Stimulated activated CD8-positive, alpha-beta memory T cell treated with anti-CD3 and anti-CD28 coated beads, Interleukin-7, amount 100 ng/mL, for 24 hours (primary cell): ENCODE measurements around the gene TAOK3.

Source experiments
- DNase-seq: peaks from one replicate; pipeline ENCODE4 v3.0.0-alpha.2; 2020; ENCODE audit warnings: low read depth

Gene TAOK3

DNA sequence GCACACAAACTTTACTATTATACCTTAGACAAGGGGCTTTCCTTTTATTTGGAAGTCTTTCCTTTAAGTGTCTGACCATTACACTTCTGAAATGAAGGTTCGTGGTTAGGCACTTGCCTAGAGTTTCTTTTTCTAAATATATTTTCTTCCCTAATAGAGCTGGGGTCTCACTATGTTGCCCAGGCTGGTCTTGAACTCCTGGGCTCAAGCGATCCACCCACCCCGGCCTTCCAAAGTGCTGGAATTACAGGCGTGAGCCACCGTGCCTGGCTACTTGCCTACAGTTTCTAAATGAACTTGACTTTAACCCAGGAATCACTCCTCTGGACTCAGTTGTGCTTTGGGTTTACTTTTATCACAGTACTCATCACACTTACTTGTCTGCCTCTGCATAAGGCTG lies 179.2 kb downstream of the TAOK3 start:
- DNase-seq: no peak

DNA sequence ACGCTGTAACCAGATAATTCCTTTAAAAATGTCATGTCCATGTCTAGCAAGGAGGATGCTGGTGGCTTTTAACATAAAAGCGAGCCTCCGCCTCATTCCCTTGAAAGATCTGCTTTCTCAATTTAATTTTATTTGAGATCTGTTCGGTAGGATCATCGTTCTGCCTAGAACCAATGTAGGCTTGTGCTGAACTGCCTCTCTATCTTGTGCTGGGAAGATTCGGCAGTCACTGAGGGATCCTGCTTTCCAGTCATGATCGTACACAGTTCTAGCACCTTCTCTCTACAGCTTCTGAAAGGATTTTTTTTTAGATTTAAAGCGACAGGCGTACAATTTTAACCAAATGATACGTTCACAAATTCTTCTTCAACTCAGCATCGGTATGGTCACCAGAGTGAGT lies 182.4 kb downstream of the TAOK3 start:
- no peak for DNase-seq

DNA sequence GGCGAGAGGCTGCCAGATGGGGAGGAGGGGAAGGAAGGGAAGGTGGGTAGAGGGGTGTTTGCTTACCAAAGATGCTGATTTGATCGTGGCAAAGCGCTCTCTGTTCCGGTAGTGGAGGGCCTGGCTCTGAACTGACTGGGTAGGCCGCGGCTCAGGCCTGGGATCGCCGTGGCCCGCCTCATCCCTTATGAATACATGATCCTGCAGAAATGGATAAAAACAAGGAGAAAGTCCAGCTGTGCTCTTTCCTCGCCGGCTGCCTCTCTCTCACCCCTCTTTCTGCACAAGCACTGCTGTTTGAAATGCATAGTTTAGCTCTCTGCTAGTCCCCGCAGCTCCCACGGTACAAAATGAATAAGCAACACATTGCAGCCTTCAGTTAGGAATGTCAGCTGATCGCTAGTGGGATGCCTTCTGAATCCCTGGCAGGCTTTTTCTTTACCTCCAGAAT lies 182.9 kb downstream of the TAOK3 start:
- DNase-seq: no peak

DNA sequence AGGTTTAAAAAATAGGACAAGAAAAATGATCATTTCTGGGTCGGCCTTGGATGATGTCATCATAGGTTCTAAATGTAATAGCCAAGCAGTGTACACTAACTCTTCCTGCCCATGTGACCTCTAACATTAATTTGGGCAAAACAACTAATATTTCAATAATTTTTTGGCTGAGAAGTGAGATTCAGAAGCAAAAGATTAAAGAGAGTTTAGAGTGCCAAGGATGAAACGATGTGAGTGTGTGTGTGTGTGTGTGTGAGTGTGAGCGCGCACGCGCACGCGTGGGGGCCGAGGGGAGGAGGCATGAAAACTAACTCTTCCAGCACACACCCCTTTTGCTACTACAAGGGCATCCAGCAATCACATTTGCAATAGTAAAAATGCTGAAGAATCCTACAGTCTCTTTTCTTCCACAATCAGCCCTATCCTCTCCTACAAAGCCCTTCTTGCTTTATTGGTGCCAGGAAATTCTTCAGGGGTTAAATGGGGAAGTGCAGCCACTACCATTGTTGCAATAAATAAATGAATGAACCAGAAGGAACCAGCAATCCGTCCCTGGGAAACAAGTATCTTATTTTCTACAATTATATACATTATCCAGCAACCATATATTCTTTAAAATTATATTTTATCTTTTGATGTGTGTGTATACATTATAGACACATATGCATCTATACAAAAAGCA lies 183.9 kb downstream of the TAOK3 start:
- DNase-seq: no peak

DNA sequence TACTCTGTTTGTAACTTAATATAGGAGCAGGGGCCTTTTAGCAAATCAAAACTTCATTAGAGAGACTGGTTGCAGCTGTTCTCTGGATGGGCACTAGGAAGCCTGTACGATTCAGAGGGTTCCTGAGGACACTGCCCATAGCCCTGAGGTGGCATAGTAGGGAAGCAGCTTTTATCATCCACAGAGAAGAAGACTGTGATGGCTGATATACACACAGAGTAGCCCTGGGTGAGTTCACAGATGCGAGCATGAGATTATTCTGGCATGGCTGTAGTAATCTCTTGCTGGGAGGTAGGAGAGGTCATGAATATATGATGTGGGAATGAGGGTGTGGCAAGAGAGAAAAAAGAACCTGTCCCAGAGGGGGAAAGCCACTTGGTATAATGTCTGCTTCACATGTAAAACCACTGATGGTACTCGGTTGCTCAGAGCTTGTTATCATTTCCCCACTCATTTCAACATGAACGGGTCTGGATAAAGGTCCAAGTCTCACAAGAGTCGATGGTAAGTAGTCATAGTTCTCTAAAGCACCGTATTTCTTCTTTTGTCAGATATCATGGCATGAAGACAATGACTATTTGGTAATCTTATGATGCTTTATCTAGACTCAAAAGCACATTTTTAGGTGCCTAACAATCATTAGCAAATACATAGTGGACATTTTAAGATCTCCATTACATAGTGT lies 184.8 kb downstream of the TAOK3 start:
- no peak for DNase-seq

DNA sequence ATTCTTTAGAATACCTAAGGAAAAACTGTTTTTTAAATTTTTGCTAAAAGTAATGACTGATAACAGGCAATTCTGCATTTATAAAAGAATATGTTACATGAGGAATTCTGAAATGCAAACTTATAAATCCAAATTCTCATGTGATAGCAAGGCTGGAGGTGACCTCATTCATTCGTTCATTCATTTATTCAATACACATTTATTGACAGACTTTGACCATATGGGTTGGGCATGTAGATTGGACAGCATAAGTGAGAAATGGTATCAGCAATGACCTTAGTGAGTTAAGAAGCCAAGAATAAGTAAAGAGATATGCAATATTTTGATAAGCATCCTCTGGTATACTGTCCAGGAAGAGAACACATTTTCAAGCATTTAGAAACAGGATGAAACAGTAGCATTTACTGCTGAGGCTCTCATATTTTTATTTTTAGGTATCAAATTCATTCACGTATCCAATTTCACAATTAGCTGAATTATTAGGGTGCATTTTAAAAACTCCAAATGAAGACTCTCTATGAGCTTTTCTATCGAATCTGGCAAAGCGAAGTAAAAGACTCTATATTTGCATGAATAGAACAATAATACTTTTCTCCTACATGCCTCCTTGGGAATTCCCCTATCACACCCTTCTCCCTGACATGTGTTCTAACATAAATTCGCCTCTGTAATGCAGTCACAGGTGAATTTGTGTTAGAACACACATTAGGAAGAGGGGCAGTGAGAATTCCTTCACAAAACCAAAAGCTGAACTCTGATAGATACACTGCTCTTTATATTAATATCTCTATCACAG lies 186.9 kb downstream of the TAOK3 start:
- no peak for DNase-seq

DNA sequence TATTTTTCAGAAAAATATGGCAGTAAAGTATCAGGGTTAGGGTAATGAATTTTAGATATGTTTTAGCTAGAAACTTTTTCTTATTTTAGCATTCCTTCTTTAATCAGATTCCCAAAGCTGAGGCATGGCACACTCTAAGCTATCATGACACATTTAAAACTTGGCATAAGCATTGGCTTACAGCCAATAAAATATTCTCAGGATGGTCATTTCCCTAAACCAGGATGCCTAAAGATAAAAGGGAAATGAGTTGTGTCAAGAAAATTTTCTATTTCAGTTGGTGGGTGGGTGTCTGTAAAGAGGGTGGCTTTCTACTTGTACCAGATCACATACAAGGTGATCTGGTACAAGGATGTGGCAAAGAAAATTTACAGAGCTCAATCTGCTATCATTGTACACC lies 189.0 kb downstream of the TAOK3 start:
- DNase-seq: no peak

DNA sequence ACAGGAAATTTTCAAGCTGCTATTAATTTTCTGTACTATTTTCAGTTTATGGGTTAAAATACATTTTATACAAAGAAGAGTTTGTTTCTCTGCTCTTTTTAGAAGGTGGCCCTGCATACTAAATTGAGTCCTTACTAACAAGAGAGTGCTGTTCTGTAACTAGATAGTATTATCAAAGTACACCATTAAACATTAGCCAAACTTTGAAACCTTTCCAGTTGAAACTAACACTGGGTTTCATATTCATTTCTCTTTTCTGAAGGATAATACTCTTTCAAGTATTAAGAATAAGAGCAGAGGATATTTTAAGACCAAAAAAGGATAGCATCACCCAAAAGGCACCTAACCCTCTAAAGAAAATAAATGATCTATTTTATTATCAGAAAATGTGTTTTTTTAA lies 189.6 kb downstream of the TAOK3 start:
- no peak for DNase-seq

DNA sequence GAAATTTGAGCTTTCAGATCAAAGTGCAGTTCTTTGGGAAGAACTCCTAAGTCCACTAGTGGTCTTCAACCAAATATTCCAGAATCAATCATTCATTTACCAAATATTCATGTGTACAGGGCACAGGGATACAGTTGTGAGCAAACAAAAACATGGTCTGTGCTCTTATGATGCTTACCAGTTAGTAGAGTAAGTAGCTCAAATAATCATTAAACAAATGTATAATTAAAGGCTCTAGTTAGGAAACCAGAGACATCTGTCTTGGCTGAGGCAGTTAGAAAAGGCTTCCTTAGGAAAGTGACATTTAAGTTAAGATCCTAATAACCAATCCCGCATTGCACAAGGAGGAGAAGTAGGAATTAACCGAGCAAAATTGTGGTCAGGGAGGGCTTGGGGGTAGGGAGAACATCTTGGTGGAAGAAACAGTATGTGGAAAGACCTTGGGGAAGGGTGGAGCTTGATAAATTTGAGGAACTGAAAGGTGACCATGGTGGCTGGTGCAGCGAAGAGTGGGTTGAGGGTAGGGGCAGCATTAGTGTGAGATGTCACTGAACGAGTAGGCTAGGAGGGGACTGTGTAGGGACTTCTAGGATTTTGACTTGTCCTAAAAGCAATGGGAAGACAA lies 196.8 kb downstream of the TAOK3 start:
- DNase-seq: no peak

DNA sequence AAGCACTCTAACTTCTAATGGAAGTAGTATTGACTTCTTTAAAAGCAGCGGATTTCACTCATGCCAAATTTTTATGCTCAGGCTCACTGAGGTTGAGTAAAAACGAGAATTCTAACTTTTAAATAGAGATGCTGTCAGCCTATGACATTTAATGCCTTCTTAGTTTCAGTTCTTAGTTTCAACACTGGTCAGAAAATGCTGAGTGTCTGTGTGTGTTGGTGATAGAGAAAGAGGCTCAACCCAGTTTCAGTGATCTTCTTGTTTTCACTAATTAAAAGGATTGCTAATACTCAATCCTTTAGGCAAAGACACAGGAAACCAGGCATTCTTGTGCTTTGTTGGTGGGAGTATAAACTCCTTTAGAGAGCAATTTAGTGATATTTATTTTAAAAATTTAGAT lies 205.8 kb downstream of the TAOK3 start:
- no peak for DNase-seq

DNA sequence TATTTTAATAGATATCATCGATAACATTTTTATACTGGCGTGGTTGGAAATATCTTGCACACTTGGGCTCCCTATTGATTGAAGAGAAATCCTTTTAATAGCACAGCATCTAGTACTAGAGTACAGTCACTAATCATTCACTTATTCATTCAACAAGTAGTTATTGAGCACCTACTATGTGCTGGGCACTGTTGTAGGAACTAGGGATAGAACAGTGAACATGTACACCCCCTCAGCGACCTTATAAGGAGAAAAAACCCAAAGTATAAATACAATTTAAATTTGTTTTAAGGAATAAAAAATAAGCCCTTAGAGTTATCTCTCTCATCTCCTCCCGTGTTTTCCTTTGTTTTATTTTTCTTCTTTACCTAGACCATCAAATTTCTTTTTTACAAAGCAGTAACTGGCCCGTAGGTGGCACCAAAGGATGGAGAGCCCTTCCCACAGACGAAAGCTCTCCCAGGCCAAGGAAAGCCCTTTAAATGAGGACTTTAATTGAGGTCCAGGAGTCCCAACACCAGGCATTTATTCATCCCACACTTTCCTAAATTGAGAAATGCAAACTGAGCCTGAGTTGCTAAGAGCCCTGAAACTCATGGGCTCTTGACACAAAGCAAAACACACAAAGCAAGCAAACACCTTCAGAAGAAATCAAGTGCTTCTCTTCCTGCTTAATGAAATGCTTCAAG lies 207.8 kb downstream of the TAOK3 start:
- no peak for DNase-seq

DNA sequence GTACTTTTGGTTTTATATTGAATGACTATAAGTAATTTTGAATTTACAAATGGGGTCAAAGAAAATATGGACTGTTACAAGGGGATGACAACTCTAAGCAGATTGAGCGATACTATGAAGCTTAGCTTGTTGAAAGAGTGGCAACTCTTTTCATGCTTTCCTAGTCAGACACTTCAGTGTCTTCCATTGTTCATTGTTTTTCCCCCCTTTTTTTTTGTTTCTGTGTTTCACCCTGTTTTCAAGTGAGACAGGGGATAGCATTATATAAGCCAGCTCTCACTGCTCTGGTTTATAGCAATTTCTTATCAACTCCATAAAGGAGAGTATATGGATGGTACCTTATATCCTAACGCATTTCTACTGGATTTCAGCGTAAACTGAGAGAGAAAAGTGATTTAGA lies 212.2 kb downstream of the TAOK3 start:
- DNase-seq: no peak

DNA sequence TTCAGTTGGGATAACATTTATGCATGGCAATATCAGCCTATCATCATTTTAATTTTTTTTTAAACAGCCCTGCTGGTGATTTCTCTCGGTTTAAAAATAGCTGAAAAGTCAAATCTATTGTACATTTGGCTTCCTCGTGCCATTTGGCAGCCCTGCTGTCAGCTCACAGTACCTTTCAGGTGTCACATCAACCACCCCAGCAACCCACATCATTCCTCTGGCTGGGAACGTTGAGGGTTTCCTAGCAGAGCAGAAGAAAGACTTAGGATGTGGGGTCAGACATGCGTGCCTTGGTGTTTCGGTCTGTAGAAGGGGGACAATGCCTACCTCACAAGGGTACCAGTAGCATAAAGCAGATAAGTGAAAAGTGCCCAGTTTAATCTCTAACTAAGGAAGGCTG lies 221.0 kb downstream of the TAOK3 start:
- no peak for DNase-seq

DNA sequence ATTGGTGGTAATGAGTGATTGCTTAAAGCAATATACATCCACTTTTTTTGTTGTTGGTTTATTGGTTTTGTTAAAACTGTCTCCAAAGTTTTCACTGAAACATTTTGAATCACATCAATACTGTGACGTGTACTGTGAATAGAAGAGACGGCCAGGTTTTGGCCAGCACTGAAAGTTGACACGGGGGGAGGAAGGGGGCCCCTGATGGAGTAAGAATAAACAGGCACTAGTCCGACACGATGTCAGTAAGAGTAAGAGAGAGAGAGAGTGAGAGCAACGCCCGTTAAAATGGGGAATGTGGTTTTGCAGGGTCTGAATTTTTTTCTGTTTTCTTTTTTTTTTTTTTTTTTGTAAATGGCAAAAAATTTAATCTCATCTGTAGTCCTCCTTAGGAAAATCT lies 222.1 kb downstream of the TAOK3 start:
- no peak for DNase-seq

DNA sequence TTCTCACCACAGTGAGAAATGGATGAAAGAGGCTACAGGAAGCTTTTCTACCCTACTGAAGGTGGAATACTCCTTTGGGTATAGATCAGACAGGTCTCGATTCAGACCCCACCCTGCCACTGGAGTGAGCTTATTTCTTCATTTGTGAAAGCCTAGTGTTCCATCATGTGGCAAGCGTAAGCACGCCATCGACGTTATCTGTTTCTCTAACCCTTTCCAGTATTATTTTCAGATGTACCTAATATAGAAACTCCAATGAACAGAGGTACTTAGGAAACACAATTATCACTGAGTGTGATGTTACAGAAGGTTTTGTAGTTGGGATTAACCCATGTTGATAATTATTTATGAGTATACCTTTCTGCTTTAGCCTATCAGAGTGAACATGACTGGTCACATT lies 224.4 kb downstream of the TAOK3 start:
- no peak for DNase-seq

DNA sequence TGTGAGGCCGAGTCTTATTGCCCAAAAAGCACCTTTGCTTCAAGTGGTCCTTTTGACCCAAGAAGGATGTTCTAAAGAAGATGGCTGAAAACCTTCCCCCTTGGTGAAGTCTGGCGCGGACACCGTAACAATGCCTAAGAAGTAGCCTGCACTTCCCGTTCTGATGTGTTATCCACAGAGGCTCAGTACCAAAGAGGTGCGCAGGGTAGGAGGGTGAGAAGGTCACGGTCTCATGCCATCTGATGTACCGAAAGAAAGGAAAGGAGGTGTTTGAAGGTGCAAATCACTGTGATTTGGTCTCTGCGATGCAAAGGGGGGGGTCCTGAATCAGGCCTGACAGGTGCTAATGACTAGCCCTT lies 226.9 kb downstream of the TAOK3 start:
- no peak for DNase-seq

DNA sequence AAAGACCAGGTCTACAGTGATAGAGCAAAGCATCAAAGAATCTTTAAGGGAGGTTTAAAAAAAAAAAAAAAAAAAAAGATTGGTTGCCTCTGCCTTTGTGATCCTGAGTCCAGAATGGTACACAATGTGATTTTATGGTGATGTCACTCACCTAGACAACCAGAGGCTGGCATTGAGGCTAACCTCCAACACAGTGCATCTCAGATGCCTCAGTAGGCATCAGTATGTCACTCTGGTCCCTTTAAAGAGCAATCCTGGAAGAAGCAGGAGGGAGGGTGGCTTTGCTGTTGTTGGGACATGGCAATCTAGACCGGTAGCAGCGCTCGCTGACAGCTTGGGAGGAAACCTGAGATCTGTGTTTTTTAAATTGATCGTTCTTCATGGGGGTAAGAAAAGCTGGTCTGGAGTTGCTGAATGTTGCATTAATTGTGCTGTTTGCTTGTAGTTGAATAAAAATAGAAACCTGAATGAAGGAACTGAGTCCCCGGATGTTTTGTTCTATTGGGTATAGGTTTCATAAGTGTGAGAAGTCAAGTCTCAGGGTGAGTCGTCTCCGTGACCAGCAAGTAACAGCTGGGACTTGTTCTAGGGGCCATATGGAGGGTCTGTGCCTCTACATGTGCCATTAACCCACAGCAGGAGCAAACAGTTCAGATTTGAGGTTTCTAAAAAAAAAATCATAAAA lies 227.5 kb downstream of the TAOK3 start:
- DNase-seq: no peak

DNA sequence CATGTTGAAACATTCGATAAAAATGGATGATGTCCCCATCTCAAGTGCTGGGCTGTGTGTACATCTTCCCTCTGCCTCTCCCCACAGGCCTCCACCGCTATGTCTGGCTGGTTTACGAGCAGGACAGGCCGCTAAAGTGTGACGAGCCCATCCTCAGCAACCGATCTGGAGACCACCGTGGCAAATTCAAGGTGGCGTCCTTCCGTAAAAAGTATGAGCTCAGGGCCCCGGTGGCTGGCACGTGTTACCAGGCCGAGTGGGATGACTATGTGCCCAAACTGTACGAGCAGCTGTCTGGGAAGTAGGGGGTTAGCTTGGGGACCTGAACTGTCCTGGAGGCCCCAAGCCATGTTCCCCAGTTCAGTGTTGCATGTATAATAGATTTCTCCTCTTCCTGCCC lies 228.2 kb downstream of the TAOK3 start:
- no peak for DNase-seq

DNA sequence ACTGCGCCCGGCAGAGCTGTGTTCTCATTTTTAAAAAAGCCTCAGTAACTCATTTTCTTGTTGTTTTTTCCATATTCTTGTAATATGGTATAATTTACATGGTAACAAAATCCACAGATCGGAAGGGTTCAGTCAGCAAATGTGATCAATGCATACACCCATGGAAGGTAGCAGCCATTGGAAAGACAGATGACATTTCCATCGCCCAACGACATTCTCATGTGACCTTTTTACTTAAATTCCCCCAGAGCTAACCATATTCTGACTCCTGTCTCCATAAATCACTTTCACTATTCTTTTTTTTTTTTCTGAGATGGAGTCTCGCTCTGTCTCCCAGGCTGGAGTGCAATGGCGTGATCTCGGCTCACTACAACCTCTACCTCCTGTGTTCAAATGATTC lies 231.9 kb downstream of the TAOK3 start:
- no peak for DNase-seq

DNA sequence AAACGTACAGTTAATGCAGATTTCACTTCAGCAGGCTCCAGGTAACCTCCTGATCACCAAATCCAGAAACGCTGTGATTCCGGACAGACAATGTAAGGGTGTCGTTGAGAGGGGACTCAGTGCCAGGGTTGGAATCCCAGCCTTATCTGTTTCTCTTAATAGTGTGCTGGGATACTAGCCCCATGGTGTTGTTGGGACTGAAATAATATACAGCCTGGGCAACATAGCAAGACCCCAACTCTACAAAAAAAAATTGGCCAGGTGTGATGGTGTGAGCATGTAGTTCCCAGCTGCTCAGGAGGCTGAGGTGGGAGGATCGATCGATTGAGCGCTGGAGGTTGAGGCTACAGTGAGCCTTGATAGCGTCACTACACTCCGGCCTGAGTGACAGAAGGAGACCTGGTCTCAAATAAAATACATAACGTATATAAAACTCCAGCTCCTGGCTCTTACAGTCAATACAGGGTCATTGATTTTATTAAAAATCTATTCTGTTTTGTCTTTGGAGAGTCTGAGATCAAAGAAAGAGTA lies 235.5 kb downstream of the TAOK3 start:
- DNase-seq: no peak

DNA sequence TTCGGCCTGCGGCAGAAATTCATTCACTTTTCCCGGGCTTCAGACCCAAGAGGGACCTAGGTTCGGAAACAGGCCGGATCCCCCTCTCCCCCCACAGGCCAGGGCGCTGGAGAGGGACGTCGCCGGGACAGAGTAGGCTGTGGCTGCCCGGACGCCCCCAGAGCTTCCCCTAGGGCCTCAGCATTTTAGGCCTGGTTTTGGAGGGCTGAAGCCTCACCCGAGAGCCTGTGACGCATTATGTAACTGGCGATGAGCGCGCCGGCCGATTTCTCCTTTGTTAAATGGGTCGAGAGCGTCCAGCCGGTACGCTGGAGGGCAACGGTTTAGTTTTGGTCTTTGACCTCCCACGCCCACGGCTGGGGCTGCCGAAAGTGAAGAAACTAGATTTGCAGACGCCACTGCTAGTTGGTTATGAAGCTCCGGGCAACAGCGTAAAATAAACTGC lies 236.1 kb downstream of the TAOK3 start:
- no peak for DNase-seq
